T-helper 2 cell treated with Interferon-gamma antibody and Interleukin-4, amounts not matched to agents 5 μg/mL and 100 μg/mL, for 36 hours (primary cell): ENCODE results near the gene EVX1.

Experiments
- DNase-seq: peaks from one replicate; pipeline ENCODE4 v3.0.0; 2021; ENCODE audit warnings: low spot score
- H3K27ac Mint-ChIP-seq: one replicate; pipeline ENCODE4 v1.8.0; 2021; ENCODE audit warnings: mild to moderate bottlenecking, mixed read lengths
- H3K27me3 Mint-ChIP-seq: one replicate; pipeline ENCODE4 v1.8.0; 2021; ENCODE audit warnings: low read depth, mixed read lengths
- H3K36me3 Mint-ChIP-seq: one replicate; pipeline ENCODE4 v1.8.0; 2021; ENCODE audit warnings: low read depth, mixed read lengths
- H3K4me1 Mint-ChIP-seq: one replicate; pipeline ENCODE4 v1.8.0; 2021; ENCODE audit warnings: low read depth, mixed read lengths
- H3K4me3 Mint-ChIP-seq: one replicate; pipeline ENCODE4 v1.8.0; 2022; ENCODE audit warnings: mild to moderate bottlenecking, moderate library complexity, mixed read lengths
- H3K9me3 Mint-ChIP-seq: one replicate; pipeline ENCODE4 v1.8.0; 2021; ENCODE audit warnings: mixed read lengths

The EVX1 gene

DNA sequence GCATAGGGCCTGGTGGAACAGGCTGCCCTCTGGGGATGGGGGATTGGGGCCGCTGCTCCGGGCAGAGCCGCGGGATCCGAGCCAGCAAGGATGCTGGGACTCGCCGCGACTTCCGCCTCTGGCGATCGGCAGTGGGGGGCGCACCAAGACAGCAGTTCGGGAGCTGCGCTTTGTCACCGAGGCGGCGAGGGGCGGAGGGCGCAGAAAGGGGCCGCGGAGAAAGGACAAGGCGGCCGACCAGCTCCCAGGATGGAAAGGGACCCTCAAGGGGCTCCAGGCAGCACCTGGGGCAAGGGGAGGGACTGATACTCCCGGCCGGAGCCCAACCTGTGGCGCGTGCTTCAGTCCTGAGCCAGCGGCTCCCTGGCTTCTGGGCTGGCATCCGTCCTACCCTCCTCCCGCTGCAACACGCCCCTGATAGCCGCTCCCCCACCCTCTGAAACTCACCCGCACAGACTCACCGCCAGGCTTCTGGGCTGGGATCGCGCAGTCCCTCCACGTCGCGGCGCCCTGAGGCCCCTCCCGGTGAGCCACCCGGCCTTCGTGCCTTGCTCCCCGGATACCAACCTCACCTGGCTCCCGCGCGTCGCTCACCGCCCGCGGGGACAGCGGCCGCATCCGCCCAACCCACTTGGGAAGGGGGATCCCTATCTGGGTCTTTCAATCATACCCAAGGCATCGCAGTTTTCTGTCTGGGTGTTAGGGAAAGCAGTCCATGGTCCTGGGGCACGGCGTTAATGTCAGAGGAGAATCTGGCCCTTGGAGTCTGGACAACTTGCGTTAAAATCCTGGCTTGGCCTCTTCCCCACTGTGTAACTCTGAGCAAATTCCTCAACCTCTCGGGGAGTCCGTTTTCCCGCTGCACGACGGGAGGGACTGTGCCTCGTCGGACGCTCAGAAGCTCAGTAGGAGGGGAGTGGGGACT lies 7.0 kb upstream of the EVX1 start:
- H3K36me3 Mint-ChIP-seq: no peaks in the 10 kb centered on the region
- H3K27ac Mint-ChIP-seq: no peak overlapping the region
- H3K4me3 Mint-ChIP-seq: no peak overlapping the region
- DNase-seq: no peak
- H3K27me3 Mint-ChIP-seq: peaks cover 68% of the 10 kb centered on the region
- H3K9me3 Mint-ChIP-seq: no peaks in the 10 kb centered on the region
- no peaks in the 10 kb centered on the region for H3K4me1 Mint-ChIP-seq

DNA sequence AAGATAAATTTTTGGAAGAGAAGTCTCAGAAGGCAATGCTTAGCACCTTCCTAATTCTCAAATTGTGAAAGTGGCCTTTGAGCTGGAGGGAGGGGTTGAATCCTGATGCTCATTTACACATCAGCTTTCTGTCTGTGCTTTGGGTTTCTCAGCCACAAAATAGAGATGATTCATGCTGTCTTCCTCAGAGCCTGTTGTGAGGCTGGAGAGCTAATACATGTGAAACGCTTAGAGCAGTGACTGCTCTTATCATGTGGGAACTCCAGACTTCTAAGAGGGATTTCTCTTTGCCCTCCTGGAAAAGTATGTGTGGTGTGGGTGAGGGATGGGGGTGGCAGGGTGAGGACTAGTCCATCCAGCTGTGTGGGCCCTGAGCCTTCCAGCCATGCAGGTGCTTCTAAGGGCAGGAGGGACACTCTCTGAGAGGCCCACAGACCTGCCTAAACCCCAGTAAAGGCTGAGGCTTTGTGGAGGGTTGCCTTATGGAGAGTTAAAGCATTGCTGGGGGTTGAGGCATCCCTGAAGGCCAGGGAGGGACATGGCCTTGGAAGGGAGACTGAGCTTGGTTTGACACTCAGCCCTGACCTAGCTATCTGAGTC lies 4.8 kb upstream of the EVX1 start:
- H3K4me3 Mint-ChIP-seq: no peak overlapping the region

DNA sequence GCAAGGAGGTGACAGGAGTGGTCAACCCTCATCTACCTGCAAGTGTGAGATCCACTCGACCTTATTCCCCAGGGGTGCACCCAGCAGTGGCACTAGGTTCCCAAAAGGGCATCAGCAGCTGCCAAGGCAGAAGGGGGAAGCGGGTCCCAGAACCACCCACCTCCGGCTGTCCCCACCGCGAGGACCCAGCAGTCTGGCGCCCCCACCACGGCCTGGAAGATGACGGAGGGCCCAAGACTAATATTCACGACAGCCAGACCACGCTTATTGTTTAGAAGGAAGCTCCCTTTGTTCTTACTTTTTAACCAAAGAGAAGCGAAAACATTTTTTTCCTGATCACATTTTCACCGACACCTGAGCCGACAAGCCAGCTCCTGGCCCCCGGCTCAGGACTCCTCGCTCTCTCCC lies 3.6 kb upstream of the EVX1 start:
- no peak for DNase-seq
- Mint-ChIP-seq H3K36me3 (no peaks in the 10 kb centered on the region), H3K9me3 (no peaks in the 10 kb centered on the region), H3K27me3 (peaks cover 89% of the 10 kb centered on the region), H3K4me1 (no peaks in the 10 kb centered on the region), H3K27ac (no peak overlapping the region), H3K4me3 (no peak overlapping the region)

More for the DNA sequence above, 4.8 kb upstream of the EVX1 start:
- H3K27me3 Mint-ChIP-seq: peaks cover 84% of the 10 kb centered on the region
- no peaks in the 10 kb centered on the region for H3K9me3 Mint-ChIP-seq
- H3K4me1 Mint-ChIP-seq: no peaks in the 10 kb centered on the region
- no peaks in the 10 kb centered on the region for H3K36me3 Mint-ChIP-seq
- no peak overlapping the region for H3K27ac Mint-ChIP-seq
- DNase-seq: no peak

DNA sequence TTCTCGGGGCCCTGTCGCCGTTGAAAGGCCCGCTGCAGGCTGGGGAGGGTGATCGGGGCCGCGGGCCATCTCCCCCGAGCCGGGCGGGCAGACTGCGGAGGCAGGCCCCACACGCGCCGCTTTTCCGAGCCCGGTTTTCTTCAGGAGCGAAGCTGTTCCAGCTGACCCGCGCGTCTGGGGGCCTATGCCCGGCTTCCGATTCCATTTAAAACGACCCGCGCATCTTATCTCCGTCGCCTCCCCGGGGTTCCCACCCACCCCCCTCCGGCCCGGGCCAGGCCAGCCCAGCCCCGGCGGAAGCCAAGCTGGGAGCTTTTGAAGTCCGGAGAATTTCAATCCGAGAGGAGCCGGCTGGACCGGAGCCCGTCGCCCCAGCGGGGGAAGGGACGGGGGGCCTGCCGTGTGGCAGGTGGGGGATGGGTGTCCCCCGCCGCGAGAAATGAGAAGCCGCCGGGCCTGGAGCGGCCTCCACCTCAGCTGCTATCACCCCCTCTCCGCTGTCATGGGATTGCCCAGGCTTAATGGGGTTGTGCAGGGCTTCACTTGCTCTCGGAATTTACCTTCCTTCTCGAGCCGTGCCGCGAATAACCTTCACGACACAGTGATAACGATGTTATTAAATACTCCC lies 3.1 kb upstream of the EVX1 start:
- no peaks in the 10 kb centered on the region for H3K9me3 Mint-ChIP-seq
- no peak overlapping the region for H3K4me3 Mint-ChIP-seq
- no peaks in the 10 kb centered on the region for H3K4me1 Mint-ChIP-seq
- no peak for DNase-seq
- H3K36me3 Mint-ChIP-seq: no peaks in the 10 kb centered on the region
- H3K27ac Mint-ChIP-seq: no peak overlapping the region
- H3K27me3 Mint-ChIP-seq: peaks cover 89% of the 10 kb centered on the region

DNA sequence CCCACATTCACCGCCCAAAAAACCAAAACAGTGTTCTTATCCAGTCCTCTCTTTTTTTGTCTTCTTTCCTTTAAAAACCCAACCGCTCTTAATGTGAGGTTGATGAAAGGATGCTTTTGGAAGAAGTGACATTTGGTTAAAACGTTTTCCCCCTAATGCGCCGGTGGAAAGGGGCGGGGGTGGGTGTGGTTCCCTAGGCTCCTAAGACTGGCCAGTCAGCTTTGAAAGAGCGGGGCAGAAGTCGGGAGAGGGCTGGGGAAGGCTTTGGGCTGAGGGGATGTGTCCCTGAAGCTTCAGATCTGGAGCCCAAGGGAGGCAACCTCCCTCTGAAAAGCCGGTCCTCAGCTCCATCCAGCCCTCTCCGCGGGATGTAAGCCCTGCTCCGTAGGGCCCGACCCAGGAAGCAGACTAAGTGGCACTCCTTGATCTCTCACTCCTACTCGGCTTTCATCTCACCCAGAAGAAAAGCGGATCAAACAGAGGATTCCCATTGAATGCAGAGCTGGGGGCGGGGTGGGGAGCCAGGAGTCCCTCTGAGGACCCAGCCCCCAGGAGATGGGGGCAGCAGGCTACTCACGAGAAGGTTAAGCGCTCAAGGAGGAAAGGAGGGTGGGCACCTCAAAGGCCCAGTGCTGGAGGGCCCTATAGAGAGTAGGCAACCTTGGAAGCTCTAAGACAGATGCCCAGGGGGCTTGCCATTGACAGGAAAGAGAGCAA lies 2.4 kb upstream of the EVX1 start:
- no peaks in the 10 kb centered on the region for H3K9me3 Mint-ChIP-seq
- H3K4me3 Mint-ChIP-seq: no peak overlapping the region
- H3K27me3 Mint-ChIP-seq: peaks cover 89% of the 10 kb centered on the region
- DNase-seq: no peak
- H3K4me1 Mint-ChIP-seq: no peaks in the 10 kb centered on the region
- no peak overlapping the region for H3K27ac Mint-ChIP-seq
- H3K36me3 Mint-ChIP-seq: no peaks in the 10 kb centered on the region

DNA sequence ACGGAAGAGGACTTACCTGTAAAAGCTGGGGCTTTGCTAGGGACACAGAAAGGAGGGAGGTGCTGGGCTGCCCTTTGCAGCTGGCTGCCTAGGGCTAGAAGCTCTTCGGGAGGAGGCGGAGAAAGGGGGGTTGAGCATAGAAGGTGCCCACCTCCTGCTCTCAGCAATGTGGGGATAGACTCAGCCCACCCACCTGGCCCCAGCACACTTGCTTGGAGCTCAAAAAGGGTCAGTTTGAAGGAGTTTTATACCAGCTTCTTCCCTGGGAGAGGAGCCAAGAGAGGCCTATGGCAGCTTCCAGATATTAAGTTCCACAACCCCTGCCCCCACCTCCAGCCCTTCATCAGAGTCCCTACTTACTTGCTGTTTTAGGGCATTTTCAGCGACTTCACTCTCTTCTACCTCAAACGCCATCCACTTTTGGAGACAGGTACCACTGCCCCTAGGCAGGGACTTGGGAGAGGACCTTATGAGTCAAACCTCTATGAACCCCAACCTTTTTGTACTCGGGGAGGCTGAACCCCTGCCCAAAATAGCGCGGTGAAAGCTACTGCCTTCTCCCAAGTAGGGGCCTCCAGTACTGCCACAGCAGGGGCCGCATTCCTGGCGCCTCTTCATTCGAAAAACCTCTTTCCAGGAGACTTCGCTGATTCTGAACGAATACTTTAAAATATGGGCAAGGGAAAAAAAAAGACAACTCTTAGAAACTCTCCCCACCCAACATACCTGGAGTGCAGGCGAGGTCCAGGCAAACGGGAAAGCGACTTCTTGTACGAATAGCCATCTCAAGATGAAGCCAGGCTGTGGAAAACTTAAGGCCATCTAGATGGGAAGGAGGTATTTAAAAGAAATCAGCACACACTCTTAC lies 1.2 kb upstream of the EVX1 start:
- Mint-ChIP-seq H3K4me1 (no peaks in the 10 kb centered on the region), H3K9me3 (no peaks in the 10 kb centered on the region), H3K27me3 (peaks cover 90% of the 10 kb centered on the region), H3K27ac (no peak overlapping the region), H3K4me3 (no peak overlapping the region), H3K36me3 (no peaks in the 10 kb centered on the region)
- DNase-seq: no peak

DNA sequence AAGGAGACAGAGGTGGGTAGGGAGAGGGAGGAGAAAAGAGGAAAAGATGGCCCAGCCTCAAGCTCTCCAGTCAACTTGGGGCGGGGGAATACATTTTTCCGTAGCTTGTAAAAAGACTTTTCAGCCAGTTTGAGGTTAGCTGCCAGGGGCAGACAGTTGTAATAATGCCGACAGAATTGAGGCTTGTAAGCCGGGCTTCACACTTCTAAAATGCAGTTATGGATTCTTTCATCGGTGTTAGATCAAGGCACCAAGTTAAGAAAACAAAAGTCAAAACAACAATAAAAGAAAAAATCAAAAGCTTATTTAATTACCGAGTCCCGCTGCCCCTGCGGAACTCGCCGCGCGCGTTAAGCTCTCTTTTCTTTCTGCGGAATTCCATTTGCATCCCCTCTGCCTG lies 448 bp upstream of the EVX1 start:
- Mint-ChIP-seq H3K9me3 (no peaks in the 10 kb centered on the region), H3K27me3 (peaks cover 90% of the 10 kb centered on the region), H3K36me3 (no peaks in the 10 kb centered on the region), H3K4me3 (no peak overlapping the region), H3K4me1 (no peaks in the 10 kb centered on the region), H3K27ac (no peak overlapping the region)
- DNase-seq: no peak

DNA sequence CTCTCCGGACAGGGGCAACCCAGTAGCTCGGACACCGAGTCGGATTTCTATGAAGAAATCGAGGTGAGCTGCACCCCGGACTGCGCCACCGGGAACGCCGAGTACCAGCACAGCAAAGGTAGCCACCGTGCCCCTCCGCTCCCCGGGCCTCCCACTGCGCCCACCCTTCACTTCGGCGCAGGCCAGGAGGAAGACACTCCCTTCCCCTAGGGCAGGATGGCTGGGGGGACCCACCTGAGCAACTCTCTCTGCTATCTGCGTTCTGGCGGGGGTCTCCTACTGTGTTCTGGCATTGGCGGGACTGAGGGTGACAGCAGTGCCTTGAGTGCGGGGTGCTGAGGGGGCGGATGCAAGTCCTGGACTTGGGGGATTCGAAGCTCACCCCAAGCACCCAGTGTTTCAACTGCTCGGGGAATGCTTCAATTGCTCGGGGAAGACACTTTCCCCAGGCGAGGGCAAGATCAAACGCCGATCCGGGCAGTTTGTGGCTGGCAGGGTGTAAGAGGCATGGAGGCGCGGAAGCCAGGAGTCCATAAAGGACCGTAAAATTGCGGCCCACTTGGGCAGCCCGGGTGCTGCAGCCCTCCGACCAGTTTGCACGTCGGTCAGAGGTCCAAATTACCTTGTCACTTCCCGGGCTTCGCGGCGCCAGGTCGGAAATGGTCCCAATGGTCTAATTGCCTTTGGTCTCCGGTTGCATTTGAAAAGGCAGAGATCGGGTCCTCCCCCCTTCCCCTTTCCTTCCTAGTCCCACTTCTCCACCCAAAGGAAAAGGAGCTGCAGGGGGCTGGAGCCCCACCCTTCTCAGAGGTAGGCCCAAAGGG lies 950 bp downstream of the EVX1 start:
- no peak overlapping the region for H3K4me3 Mint-ChIP-seq

DNA sequence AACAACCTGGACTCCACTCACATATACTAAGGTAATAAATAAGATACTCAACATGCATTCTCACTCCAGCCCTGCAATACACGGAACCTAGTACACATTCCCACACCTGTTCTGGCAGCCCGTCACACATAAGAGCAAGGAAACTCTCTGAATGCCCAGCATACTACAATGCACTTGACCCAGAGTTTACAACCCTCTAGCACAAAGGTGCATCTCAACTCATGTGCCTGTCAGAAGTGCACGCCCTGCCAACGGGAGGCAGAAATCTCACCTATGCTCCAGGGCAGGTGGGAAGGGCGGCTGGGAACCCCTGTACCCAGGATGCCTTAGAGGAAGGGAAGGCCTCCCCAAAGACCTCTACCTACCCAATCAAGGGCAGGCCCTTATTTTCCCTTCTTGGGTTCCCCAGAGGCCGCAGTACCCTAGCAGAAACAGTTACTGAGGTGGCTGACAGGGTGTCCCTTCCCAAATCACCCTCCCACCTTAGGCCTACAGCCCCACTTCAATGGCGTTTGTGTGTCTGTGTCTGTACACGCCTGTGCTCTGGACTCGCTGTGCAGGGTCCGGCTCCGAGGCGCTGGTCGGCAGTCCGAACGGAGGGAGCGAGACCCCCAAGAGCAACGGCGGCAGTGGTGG lies 2.0 kb downstream of the EVX1 start:
- H3K27me3 Mint-ChIP-seq: peaks cover 93% of the 10 kb centered on the region
- no peak overlapping the region for H3K4me3 Mint-ChIP-seq
- no peaks in the 10 kb centered on the region for H3K36me3 Mint-ChIP-seq
- no peak for DNase-seq
- H3K27ac Mint-ChIP-seq: no peak overlapping the region
- H3K4me1 Mint-ChIP-seq: no peaks in the 10 kb centered on the region
- no peaks in the 10 kb centered on the region for H3K9me3 Mint-ChIP-seq

More for the DNA sequence above, 950 bp downstream of the EVX1 start:
- Mint-ChIP-seq H3K4me1 (no peaks in the 10 kb centered on the region), H3K36me3 (no peaks in the 10 kb centered on the region), H3K9me3 (no peaks in the 10 kb centered on the region), H3K27ac (peak overlapping the region; percentile 65), H3K27me3 (peaks cover 90% of the 10 kb centered on the region)
- DNase-seq: no peak

DNA sequence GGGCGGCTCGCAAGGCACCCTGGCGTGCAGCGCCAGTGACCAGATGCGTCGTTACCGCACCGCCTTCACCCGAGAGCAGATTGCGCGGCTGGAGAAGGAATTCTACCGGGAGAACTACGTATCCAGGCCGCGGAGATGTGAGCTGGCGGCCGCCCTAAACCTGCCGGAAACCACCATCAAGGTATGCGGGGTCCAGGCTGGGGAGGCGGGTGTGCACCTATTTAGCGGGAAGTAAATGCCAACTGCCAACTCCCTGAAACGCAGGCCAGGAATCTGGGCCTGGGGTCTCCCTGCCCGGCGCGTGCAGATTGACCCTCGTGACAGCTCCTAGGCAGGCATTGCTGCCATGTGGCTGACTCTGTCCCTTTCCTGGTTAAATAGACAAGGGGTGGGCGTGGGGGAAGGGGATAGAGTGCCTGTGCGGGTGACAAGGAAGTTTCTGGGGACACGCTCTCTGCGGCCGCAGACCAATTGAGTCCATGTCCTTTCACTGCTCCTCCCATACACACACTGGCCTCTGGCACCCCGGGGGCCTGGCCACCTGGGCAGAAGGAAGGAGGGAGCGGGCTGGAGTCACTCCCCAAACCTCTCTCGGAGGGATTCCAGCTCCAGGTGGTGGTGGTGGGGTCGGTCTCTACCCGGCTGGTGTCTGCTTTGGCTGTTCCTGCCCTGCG lies 2.7 kb downstream of the EVX1 start:
- H3K4me3 Mint-ChIP-seq: no peak overlapping the region
- DNase-seq: no peak
- H3K27ac Mint-ChIP-seq: no peak overlapping the region
- H3K9me3 Mint-ChIP-seq: no peaks in the 10 kb centered on the region
- no peaks in the 10 kb centered on the region for H3K4me1 Mint-ChIP-seq
- H3K36me3 Mint-ChIP-seq: no peaks in the 10 kb centered on the region
- H3K27me3 Mint-ChIP-seq: peaks cover 94% of the 10 kb centered on the region

DNA sequence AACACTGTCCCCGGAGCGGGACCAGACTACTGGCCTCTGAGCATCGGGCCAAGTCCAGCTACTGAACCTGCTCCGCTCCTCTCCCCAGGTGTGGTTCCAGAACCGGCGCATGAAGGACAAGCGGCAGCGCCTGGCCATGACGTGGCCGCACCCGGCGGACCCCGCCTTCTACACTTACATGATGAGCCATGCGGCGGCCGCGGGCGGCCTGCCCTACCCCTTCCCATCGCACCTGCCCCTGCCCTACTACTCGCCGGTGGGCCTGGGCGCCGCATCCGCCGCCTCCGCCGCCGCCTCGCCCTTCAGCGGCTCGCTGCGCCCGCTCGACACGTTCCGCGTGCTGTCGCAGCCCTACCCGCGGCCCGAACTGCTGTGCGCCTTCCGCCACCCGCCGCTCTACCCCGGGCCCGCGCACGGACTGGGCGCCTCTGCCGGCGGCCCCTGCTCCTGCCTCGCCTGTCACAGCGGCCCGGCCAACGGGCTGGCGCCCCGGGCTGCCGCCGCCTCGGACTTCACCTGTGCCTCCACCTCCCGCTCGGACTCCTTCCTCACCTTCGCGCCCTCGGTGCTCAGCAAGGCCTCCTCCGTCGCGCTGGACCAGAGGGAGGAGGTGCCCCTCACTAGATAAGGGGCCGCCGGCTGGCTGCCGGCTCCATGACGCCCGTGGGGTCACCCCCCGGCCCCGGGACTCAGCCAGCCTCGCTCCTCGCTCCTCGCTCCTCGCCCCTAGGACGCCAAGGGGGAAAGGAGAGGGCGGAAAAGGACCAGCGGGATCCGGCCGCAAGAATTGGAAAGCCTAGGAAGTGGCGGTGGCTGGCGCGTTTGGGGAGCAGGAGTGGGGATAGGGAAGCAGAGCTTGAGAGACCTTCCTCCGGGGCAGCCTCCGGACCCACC lies 3.4 kb downstream of the EVX1 start:
- peaks cover 94% of the 10 kb centered on the region for H3K27me3 Mint-ChIP-seq
- DNase-seq: no peak
- no peaks in the 10 kb centered on the region for H3K9me3 Mint-ChIP-seq
- no peaks in the 10 kb centered on the region for H3K4me1 Mint-ChIP-seq
- no peak overlapping the region for H3K27ac Mint-ChIP-seq
- H3K4me3 Mint-ChIP-seq: no peak overlapping the region
- H3K36me3 Mint-ChIP-seq: no peaks in the 10 kb centered on the region
